Natural killer cell (primary cell): ENCODE measurements around the gene BTD. TPM values are rescaled to one million over a fixed set of nuclear protein-coding genes. Genes with fewer than 3 reads are reported as not detected.
A peak's percentile ranks its signal among the peaks of the same experiment; 100 is the strongest.

Experiments used
- ATAC-seq, 3 donors: fragments of 150-1000 bp in 2 of 3; fragments of 200-7000 bp in 1 of 3; cut with Tn5 transposase; 1 replicate in 1 of 3; 2 replicates in 2 of 3; pipeline ENCODE4 v1.10.0; 2021; ENCODE audit warnings: mild to moderate bottlenecking in 2 of 3, moderate library complexity in 2 of 3
- DNase-seq, 2 donors: peaks; one replicate each; pipeline versions ENCODE4 v3.0.0 to v3.0.0-alpha.2; 2013 to 2021; ENCODE audit warnings: mixed read lengths in 1 of 2
- H3K27ac ChIP-seq: one replicate; pipeline ENCODE4 v1.5.1; 2013; ENCODE audit warnings: mild to moderate bottlenecking, low read length
- H3K27me3 ChIP-seq: one replicate; pipeline ENCODE4 v1.6.1; 2013; ENCODE audit warnings: low read length; ENCODE audit not compliant: control insufficient read depth, insufficient read depth
- H3K36me3 ChIP-seq: one replicate; pipeline ENCODE4 v1.6.1; 2013; ENCODE audit warnings: low read length; ENCODE audit not compliant: control insufficient read depth, insufficient read depth
- H3K4me1 ChIP-seq: one replicate; pipeline ENCODE4 v1.6.1; 2013; ENCODE audit warnings: low read length; ENCODE audit not compliant: control insufficient read depth, insufficient read depth
- H3K4me3 ChIP-seq: one replicate; pipeline ENCODE4 v1.5.1; 2013; ENCODE audit warnings: low read length
- H3K9me3 ChIP-seq: one replicate; pipeline ENCODE4 v1.6.1; 2013; ENCODE audit warnings: low read length; ENCODE audit not compliant: control insufficient read depth, insufficient read depth
- H3K27ac Mint-ChIP-seq, 2 donors: one replicate each; pipeline ENCODE4 v1.8.0; 2022; ENCODE audit warnings: mild to moderate bottlenecking in 2 of 2, mixed read lengths in 2 of 2, moderate library complexity in 1 of 2
- H3K27me3 Mint-ChIP-seq, 2 donors: one replicate each; pipeline ENCODE4 v1.8.0; 2022; ENCODE audit warnings: low read depth in 2 of 2, mixed read lengths in 2 of 2
- H3K36me3 Mint-ChIP-seq: one replicate; pipeline ENCODE4 v1.8.0; 2022; ENCODE audit warnings: mixed read lengths
- H3K4me1 Mint-ChIP-seq, 2 donors: one replicate each; pipeline ENCODE4 v1.8.0; 2022; ENCODE audit warnings: mixed read lengths in 2 of 2
- H3K4me3 Mint-ChIP-seq: one replicate; pipeline ENCODE4 v1.8.0; 2022; ENCODE audit warnings: mild to moderate bottlenecking, moderate library complexity, mixed read lengths
- H3K9me3 Mint-ChIP-seq, 2 donors: one replicate each; pipeline ENCODE4 v1.8.0; 2022; ENCODE audit warnings: mixed read lengths in 2 of 2
- CTCF ChIP-seq: fragments of 200-600 bp; IDR thresholded peaks from one replicate; pipeline ENCODE4 v1.8.0; 2022; ENCODE audit warnings: antibody characterized with exemption
- WGBS: methylation state at CpG from one replicate; pipeline ENCODE4 v1.1.7; 2013; ENCODE audit warnings: missing lambda C conversion rate; ENCODE audit not compliant: insufficient coverage; 5-methylcytosine and 5-hydroxymethylcytosine counted together
- intact Hi-C: fragments of 100-400 bp; cut with micrococcal nuclease; formaldehyde crosslinking; loops from one replicate; pipeline ENCODE4 v1.14.2; 2022
- total RNA-seq, 4 donors: library from RNA; stranded (reverse); fragments of 120-200 nt in 1 of 4; gene quantifications; one replicate each; pipeline versions ENCODE4 v1.2.3 to v1.2.4, GENCODE V29; 2013 to 2022

The BTD gene, protein sequence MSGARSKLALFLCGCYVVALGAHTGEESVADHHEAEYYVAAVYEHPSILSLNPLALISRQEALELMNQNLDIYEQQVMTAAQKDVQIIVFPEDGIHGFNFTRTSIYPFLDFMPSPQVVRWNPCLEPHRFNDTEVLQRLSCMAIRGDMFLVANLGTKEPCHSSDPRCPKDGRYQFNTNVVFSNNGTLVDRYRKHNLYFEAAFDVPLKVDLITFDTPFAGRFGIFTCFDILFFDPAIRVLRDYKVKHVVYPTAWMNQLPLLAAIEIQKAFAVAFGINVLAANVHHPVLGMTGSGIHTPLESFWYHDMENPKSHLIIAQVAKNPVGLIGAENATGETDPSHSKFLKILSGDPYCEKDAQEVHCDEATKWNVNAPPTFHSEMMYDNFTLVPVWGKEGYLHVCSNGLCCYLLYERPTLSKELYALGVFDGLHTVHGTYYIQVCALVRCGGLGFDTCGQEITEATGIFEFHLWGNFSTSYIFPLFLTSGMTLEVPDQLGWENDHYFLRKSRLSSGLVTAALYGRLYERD
- 10 to 100 TPM; 19.9 to 27.5 (median 23.6) TPM for total RNA-seq
- 18.0 TPM for total RNA-seq (2013)

- peak within 1 kb of the TSS; percentile 99 for H3K4me3 Mint-ChIP-seq
- H3K9me3 Mint-ChIP-seq, result no peaks in the 10 kb centered on the region
- ATAC-seq, result peak; percentile 87 to 95 (median 88)
- H3K27me3 ChIP-seq, result no peaks in the 10 kb centered on the region
- H3K27ac Mint-ChIP-seq, result peak within 1 kb of the TSS; percentile 94 to 97
- H3K36me3 ChIP-seq, result peaks cover 25% of the 10 kb centered on the region
- TF ChIP-seq CTCF, result peak; percentile 10
- H3K9me3 ChIP-seq, result no peaks in the 10 kb centered on the region
- DNase-seq, result peak; percentile 98 to 99
- peaks cover 48 to 54% of the 10 kb centered on the region in 2 donors for H3K4me1 Mint-ChIP-seq
- peaks cover 16% of the 10 kb centered on the region for H3K4me1 ChIP-seq
- H3K36me3 Mint-ChIP-seq, result peaks cover 21% of the 10 kb centered on the region
- intact Hi-C loops, result no loop called here
- no peaks in the 10 kb centered on the region for H3K27me3 Mint-ChIP-seq
- WGBS, result under 1% methylated on average over 61 of the region's 61 CpGs
- H3K4me3 ChIP-seq, result peak within 1 kb of the TSS; percentile 92
- H3K27ac ChIP-seq, result peak within 1 kb of the TSS; percentile 80
These were observed at the start of gene BTD, which contains the start of gene HACL1 for GRCh38 chr3:15601399-15602145. Gene BTD, plus strand, starts transcription at chr3:15601745. Its CDS starts 33,695 bp downstream, at chr3:15635440. Gene HACL1, minus strand, starts transcription at chr3:15601569. Its CDS starts 106 bp downstream, at chr3:15601463.

DNA sequence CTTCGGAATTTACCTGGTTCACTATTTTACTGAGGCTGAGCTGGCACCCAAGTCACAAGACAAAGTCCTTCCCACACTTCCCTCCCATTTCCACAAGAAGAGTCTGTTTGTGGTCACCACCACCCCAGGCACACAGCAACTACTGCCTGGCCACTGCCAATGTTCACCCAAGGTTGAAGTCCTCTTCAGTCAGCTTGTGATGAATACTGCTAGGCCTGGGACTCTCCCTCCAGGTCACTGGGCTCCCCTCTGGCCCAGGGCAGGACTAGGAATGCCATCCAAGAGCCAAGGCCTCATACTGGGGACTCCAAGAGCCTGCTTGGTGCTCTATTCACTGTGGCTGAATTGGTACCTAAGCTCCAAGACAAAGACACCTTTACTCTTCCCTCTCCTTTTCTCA, 49.6 kb upstream of the BTD start:
- ATAC-seq (no peak), DNase-seq (no peak)
- Mint-ChIP-seq H3K4me1 (peaks cover 9 to 16% of the 10 kb centered on the region in 2 donors), H3K9me3 (peaks cover under 1 to 2% of the 10 kb centered on the region in 2 donors), H3K36me3 (peaks cover 4% of the 10 kb centered on the region), H3K27ac (no peak overlapping the region), H3K27me3 (no peaks in the 10 kb centered on the region), H3K4me3 (no peak overlapping the region)
- no peak overlapping the region for H3K27ac ChIP-seq
- intact Hi-C loops, result loop anchor here (10.0 kb wide), 1 partner anchor 47 kb away; no protein-coding TSS in a partner anchor
- H3K27me3 ChIP-seq, result no peaks in the 10 kb centered on the region
- peaks cover 6% of the 10 kb centered on the region for H3K4me1 ChIP-seq
- H3K4me3 ChIP-seq, result no peak overlapping the region
- no peaks in the 10 kb centered on the region for H3K36me3 ChIP-seq
- no peaks in the 10 kb centered on the region for H3K9me3 ChIP-seq
- 100% methylated on average over 1 of the region's 1 CpG for whole genome bisulfite sequencing
- no peak for TF ChIP-seq CTCF

GRCh38 chr3:15553749-15554148, 47.8 kb upstream of the BTD start:
- DNase-seq, result no peak
- ATAC-seq, result no peak
- Mint-ChIP-seq H3K27ac (no peak overlapping the region), H3K27me3 (no peaks in the 10 kb centered on the region), H3K4me1 (peaks cover 17 to 23% of the 10 kb centered on the region in 2 donors), H3K4me3 (no peak overlapping the region), H3K36me3 (no peaks in the 10 kb centered on the region), H3K9me3 (no peaks in the 10 kb centered on the region)
- no peaks in the 10 kb centered on the region for H3K27me3 ChIP-seq
- TF ChIP-seq CTCF, result no peak
- no peak overlapping the region for H3K27ac ChIP-seq
- intact Hi-C loops, result loop anchor here (10.0 kb wide), 1 partner anchor 49 kb away; no protein-coding TSS in a partner anchor
- H3K36me3 ChIP-seq, result no peaks in the 10 kb centered on the region
- no peak overlapping the region for H3K4me3 ChIP-seq
- H3K4me1 ChIP-seq, result peaks cover 14% of the 10 kb centered on the region
- 96% methylated on average over 3 of the region's 3 CpGs for WGBS
- H3K9me3 ChIP-seq, result no peaks in the 10 kb centered on the region
